Activated naive CD4-positive, alpha-beta T cell treated with Interleukin-2 at 50 U/mL for 16 hours (primary cell): ENCODE data around the gene ARF1.
A peak's percentile ranks its signal among the peaks of the same experiment; 100 is the strongest.

Experiments
- DNase-seq: peaks from one replicate; pipeline ENCODE4 v3.0.0-alpha.2; 2020

Gene ARF1

GRCh38 chr1:228088586-228089498 is 6.3 kb downstream of the ARF1 start:
- DNase-seq, result no peak

- DNase-seq, result no peak
Measured at GRCh38 chr1:228089519-228090380, 7.2 kb downstream of the ARF1 start.

GRCh38 chr1:228090613-228091081 is 8.1 kb downstream of the ARF1 start:
- DNase-seq, result no peak

GRCh38 chr1:228091084-228091483 is 8.6 kb downstream of the ARF1 start:
- no peak for DNase-seq

GRCh38 chr1:228092342-228093049 is 10.0 kb downstream of the ARF1 start:
- DNase-seq, result peak; percentile 1

GRCh38 chr1:228093050-228093906 is 10.8 kb downstream of the ARF1 start:
- peak; percentile 1 for DNase-seq

GRCh38 chr1:228094432-228095016 is 12.0 kb downstream of the ARF1 start:
- no peak for DNase-seq

- DNase-seq, result no peak
Measured at GRCh38 chr1:228095161-228095560, 12.7 kb downstream of the ARF1 start.

GRCh38 chr1:228095938-228096337 is 13.4 kb downstream of the ARF1 start:
- no peak for DNase-seq

GRCh38 chr1:228096416-228097332 is 14.2 kb downstream of the ARF1 start:
- no peak for DNase-seq

GRCh38 chr1:228097333-228098081 is 15.0 kb downstream of the ARF1 start:
- peak; percentile 1 for DNase-seq

GRCh38 chr1:228098323-228098931 is 15.9 kb downstream of the ARF1 start:
- DNase-seq, result peak; percentile 1

GRCh38 chr1:228099331-228099732 is 16.8 kb downstream of the ARF1 start:
- DNase-seq, result peak; percentile 1

GRCh38 chr1:228100822-228101613 is 18.5 kb downstream of the ARF1 start:
- DNase-seq, result no peak

- peak; percentile 19 for DNase-seq
Measured at GRCh38 chr1:228101614-228101993, 19.1 kb downstream of the ARF1 start.

- peak; percentile 68 for DNase-seq
Measured at GRCh38 chr1:228101994-228102790, 19.7 kb downstream of the ARF1 start.
